ENCODE data around the gene PRAMEF14.
"Not testable (repeated sequence)": the region's sequence is repeated elsewhere in the genome, so short reads cannot be mapped to it uniquely, and the experiment has no call there.

PRAMEF14 gene, protein sequence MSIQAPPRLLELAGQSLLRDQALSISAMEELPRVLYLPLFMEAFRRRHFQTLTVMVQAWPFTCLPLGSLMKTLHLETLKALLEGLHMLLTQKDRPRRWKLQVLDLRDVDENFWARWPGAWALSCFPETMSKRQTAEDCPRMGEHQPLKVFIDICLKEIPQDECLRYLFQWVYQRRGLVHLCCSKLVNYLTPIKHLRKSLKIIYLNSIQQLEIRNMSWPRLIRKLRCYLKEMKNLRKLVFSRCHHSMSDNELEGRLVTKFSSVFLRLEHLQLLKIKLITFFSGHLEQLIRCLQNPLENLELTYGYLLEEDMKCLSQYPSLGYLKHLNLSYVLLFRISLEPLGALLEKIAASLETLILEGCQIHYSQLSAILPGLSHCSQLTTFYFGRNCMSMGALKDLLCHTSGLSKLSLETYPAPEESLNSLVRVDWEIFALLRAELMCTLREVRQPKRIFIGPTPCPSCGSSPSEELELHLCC
- 0 to 0.06 (median 0) reads per million in 18 experiments for total RNA-seq

DNA sequence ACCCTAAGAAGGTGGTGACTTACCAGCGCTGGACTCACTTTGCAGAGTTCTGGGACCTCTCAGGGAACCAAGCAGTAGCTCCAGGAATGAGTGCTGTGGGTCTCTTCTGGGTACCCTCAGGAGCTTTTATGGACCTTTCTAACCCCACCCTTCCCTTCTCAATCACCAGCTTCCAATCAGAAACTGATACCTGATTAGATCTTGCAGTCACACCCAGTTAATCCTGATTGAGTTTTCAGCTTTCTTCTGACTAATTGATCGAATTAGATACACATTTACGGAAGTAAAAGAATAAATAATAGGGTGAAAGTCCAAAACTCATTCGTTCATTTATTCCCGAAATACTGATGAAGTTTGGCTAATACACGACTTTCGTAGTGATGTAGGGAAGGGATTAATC is at the start of gene PRAMEF14:
TSS of gene PRAMEF14 (minus strand) at position 101 of the 400 bp plus-strand sequence. CDS start 1,820 bp downstream, outside the sequence.
- DNase-seq: not testable (repeated sequence)

DNA sequence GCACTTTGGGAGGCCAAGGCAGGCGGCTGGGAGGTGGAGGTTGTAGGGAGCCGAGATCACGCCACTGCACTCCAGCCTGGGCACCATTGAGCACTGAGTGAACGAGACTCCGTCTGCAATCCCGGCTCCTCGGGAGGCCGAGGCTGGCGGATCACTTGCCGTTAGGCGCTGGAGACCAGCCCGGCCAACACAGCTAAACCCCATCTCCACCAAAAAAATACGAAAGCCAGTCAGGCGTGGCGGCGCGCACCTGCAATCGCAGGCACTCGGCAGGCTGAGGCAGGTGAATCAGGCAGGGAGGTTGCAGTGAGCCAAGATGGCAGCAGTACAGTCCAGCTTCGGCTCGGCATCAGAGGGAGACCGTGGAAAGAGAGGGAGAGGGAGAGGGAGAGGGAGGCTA is 48.4 kb upstream of the PRAMEF14 start:
- not testable (repeated sequence) for DNase-seq

DNA sequence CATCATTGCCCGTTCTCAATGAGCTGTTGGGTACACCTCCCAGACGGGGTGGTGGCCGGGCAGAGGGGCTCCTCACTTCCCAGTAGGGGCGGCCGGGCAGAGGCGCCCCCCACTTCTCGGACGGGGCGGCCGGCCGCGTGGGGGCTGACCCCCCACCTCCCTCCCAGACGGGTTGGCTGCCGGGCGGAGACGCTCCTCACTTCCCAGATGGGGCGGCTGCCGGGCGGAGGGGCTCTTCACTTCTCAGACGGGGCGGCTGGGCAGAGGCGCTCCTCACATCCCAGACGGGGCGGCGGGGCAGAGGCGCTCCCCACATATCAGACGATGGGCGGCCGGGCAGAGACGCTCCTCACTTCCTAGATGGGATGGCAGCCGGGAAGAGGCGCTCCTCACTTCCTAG is 47.8 kb upstream of the PRAMEF14 start:
- not testable (repeated sequence) for DNase-seq

DNA sequence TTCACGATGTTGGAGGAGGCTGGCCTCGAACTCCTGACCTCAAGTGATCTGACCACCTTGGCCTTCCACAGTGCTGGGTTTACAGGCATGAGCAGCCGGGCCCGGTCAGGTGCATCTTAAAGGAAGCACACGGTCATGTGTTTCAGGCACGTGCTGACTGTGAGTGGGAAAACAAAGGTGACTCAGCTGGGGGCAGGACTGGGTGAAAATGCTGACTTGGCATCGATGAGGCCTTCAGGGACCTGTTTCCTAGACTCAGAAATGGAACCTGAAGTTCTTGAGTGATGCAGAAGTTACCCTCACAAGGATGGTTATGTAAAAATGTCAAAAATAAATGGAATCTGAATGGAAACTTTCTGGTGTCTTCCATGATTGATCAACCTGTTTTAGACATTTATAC is 46.1 kb upstream of the PRAMEF14 start:
- DNase-seq: not testable (repeated sequence)

DNA sequence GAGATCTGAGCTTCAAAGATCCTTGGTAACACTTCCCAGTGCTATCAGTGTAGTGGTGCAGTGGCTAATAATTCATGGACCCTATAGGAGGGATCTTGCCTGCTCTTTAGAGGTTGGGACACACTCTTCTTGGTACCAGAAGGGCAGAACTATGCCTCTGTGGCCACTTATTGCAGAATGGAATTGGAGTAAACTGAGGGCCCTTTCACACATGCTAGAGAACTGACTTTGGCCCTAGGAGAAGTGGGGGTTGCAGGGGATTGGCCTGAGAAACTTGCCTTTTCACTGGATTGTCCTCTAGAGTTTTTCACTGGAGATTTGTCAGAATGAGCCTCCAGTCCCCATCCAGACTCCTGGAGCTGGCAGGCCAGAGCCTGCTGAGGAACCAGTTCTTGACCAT is 42.4 kb upstream of the PRAMEF14 start, which contains the start of gene PRAMEF17:
TSS of gene PRAMEF17 (plus strand) at position 301 of the 400 bp plus-strand sequence. CDS start at position 327, 26 bp downstream.
- not testable (repeated sequence) for DNase-seq

DNA sequence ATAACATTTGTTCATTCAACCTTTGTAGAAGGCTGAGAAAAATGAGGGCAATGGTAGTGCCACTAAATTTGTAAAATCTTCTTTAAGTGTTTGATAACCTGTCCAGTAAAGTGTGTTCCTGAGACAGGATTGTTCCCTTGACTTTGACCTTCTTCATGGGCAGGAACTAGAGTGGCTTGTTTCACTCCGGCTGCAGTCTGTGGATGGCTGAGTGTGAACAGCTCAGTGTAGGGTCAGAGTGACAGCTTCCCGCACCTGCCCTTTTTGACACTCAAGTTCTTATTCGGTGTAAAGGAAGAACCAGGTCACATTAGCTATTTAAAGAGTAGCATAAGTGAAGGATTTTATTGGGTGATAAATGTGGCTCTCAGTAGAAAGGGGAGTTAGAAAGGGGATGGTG is 33.4 kb upstream of the PRAMEF14 start:
- DNase-seq: not testable (repeated sequence)

DNA sequence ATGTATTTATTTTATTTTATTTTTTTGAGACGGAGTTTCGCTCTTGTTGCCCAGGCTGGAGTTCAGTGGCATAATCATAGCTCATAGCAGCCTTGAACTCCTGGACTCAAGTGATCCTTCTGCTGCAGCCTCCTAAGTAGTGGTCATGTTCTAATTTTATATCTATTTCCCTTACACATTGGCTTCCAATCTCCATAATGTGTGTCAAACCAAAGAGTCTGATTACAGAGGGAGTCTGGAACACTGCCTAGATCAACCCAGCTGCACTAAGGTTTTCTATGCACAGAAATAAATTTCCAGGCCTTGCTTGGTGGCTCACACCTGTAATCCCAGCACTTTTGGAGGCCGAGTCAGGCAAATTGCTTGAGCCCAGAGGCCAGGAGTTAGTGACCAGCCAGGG is 32.0 kb upstream of the PRAMEF14 start:
- DNase-seq: not testable (repeated sequence)

DNA sequence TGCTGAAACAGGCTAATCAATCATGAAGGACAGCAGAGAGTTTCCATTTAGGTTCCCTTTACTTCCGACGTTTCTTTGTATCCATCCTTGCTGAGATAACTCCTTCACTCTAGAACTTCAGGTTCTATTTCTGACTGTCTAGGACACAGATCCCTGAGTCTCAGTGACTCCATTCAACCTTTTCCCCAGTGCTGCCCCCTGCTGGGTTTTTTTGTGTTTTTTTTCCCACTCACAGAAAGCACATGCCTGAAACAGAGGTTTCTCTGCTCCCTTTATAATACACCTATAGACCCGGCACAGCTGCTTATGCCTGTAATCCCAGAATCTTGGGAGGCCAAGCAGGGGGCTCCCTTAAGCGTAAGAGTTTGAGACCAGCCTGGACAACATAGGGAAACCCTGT is 21.6 kb upstream of the PRAMEF14 start:
- peak; percentile 13 to 35 for DNase-seq

DNA sequence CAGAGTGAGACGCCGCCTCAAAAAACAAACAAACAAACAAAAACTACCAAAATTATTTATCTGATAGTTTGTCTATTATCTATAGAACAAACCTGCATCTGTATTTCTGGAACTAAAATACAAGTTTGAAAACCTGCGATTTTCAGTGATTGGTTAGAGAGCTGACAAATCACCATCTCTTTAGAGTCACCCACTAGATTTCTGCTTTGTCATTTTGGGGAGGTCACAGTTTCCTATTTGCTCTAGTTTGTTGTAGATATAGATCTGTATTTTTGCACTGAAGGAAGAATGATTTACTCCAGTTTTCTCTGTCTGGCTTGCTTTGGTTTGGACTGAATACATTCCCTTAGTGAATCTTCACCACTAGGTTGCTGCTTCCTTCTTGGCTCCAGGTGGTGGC is 19.6 kb upstream of the PRAMEF14 start:
- not testable (repeated sequence) for DNase-seq

DNA sequence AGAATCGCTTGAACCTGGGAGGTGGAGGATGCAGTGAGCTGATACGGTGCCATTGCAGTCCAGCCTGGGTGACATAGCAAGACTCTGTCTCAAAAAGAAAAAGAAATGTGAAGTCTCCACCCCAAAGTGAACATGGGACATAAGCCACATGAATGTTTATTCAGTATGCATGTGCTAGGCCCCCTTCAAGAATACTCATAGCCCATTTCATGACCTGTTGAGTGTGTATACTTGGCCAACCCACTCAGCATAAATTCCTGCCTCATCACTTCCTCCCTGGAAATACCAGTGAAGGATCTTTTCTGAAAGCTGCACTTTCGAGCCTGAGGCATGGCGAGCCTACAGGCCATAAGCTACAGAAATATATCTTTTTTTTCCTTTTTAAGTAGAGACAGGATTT is 18.0 kb upstream of the PRAMEF14 start:
- not testable (repeated sequence) for DNase-seq

DNA sequence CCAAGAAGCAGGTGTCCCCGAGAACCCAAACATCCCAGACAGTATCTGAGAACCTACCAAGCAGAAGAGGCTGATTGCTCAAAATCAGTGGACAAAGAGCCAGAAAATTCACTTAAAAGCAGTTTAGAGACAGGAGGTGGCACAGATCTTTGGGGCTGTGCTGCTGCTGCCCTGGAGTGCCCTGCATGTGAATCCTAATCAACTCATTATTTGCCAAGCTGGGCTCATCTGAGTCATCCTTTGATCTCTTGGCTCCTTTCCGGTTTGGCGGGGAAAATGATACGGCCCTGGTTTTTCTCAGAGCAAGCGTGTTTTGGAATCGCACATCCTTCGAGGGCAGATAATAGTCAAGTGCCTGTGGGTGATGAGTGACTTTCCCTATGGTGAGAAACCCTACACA is 15.4 kb upstream of the PRAMEF14 start:
- not testable (repeated sequence) for DNase-seq

DNA sequence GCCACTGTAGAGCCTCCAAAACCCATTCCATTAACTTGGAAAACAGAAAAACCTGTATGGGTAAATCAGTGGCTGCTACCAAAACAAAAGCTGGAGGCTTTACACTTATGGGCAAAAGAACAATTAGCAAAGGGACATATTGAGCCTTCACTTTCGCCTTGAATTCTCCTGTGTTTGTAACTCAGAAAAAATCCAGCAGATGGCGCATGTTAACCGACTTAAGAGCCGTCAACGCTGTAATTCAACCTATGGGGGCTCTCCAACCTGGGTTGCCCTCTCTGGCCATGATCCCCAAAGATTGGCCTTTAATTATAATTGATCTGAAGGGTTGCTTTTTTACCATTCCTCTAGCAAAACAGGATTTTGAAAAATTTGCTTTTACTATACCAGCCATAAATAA is 9.8 kb upstream of the PRAMEF14 start:
- DNase-seq: peak; percentile 47 to 53

DNA sequence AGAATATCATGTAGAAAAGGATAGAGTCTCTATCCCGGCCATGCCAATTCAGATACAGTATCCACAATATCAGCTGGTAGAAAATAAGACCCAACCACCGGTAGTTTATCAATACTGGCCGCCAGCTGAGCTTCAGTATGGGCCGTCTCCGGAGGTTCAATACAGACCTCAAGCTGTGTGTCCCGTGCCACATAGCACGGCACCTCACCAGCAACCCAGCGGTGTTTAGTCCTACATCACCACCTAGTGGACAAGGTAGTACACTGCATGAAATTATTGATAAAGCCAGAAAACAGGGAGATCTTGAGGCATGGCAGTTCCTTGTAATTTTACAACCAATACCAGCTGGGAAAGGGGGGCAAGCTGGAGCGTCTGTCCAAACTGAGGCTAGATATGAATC is 7.5 kb upstream of the PRAMEF14 start:
- DNase-seq: not testable (repeated sequence)

DNA sequence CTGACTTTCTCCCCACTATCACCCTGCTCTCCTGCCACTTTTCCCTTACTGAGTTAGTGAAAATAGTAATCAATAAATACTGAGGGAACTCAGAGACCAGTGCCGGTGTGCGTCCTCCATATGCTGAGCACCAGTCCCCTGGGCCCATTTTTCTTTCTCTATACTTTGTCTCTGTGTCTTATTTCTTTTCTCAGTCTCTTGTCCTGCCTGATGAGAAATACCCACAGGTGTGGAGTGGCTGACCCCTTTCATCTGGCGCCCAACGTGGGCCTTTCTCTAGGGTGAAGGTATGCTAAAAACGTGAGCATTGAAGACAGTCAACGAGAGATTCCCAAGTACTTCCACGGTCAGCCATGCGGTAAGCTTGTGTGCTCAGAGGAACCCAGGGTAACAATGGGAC is 6.5 kb upstream of the PRAMEF14 start:
- DNase-seq: not testable (repeated sequence)

DNA sequence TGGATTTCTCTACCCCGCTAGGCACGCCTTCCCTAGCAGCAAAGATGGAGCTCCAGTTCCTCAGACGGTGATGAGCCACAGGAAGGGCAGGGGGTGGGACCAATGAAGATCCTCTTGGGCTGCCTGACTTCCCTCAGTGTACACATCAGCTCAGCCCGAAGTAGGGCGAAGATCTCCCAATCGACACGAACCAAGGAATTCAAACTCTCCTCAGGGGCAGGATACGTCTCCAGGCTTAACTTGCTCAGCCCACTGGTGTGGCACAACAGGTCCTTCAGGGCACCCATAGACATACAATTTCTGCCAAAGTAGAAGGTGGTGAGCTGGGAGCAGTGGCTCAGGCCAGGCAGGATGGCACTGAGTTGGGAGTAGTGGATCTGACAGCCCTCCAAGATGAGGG is 4.4 kb downstream of the PRAMEF14 start:
- not testable (repeated sequence) for DNase-seq

DNA sequence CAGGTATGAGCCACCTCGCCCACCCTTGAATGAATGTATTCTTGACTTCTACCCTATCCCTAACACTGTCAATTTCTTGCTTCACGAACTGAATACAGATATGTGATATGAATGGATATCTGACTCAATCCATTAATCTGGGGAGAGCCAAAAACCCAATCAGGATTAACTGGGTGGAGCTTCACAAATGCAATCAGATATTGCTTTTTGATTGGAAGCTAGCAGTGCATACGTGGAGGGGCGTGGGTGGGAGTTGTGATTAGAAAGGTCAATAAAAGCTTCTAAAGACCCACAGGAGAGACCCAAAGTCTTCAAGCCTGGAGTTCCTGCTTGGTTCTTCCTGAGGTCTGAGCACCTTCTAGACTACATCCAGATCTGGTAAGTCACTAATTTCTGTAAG is 31.7 kb downstream of the PRAMEF14 start, which contains the start of gene PRAMEF15:
TSS of gene PRAMEF15 (plus strand) at position 301 of the 400 bp plus-strand sequence. CDS start 2,827 bp downstream, outside the sequence.
- not testable (repeated sequence) for DNase-seq

DNA sequence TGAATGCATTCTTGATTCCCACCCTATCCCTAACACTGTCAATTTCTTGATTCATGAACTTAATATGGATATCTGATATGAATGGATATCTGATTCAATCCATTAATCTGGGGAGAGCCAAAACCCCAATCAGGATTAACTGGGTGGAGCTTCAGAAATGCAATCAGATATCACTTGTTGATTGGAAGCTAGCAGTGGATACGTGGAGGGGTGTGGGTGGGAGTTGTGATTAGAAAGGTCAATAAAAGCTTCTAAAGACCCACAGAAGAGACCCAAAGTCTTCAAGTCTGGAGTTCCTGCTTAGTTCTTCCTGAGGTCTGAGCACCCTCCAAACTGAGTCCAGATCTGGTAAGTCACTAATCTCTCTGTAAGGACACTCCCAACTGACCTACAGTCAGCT is 43.7 kb downstream of the PRAMEF14 start, which contains the start of gene PRAMEF33:
TSS of gene PRAMEF33 (plus strand) at position 301 of the 400 bp plus-strand sequence. CDS start 2,416 bp downstream, outside the sequence.
- not testable (repeated sequence) for DNase-seq

DNA sequence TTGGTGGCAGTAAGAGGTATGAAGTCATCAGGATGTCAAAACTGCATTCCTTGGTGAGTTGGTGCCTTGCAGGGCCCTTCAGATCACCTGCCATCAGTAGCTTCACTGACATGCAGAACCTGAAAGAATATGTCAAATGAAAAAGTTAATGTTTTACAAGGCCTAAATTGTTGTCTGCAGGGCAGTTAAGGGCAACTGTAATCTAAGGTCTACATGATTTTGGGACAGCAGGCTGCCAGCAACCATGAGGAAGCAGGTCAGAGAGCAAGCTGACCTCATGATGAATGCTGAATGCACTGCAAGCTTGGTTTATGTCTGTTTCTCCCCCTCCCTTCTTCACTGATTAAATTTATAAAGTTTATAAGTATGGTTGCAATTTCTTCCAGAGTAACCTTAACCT is 44.7 kb downstream of the PRAMEF14 start:
- not testable (repeated sequence) for DNase-seq

DNA sequence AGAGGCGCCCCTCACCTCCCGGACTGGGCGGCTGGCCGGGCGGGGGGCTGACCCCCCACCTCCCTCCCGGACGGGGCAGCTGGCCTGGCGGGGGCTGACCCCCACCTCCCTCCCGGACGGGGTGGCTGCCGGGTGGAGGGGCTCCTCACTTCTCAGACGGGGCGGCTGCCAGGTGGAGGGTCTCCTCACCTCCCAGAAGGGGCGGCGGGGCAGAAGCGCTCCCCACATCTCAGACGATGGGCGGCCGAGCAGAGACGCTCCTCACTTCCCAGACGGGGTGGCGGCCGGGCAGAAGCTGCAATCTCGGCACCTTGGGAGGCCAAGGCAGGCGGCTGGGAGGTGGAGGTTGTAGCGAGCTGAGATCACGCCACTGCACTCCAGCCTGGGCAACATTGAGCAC is 48.2 kb downstream of the PRAMEF14 start:
- not testable (repeated sequence) for DNase-seq

DNA sequence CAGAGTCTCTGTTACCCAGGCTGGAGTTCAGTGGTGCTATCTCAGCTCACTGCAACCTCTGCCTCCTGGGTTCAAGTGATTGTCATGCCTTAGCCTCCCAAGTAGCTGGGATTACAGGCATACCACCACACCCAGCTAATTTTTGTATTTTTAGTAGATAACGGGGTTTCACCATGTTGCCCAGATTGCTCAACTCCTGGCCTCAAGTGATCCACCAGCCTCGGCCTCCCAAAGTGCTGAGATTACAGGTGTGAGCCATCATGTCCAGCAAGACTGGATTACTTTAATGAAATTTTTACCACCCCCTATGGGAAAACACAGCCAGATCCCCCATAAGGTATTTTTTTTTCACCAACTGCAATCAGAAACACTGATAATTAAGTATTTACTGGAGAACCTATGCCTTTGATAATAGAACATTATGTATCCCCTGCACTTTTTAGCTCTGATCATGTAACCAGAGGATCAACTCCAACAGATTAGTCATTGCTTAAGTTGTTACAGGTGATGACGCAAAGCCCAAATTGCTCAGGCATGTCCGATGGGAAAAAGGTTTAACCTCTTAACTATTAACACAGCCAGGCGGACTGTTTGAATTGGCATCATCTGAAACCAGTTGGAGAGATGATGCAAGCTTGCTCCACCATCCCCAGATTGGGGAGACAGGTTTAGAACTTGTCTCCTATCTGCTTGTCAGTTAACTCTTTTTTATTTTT is 49.6 kb downstream of the PRAMEF14 start:
- not testable (repeated sequence) for DNase-seq

Data from inflammatory macrophage (primary cell).